GM12874 (cell line): Measurements from ENCODE around the gene RFC2.

Source experiments
- TF ChIP-seq, protein P1 (sequence below): IDR thresholded peaks from 2 replicates; pipeline ENCODE4 v1.5.1; 2011; ENCODE audit warnings: low read depth, mild to moderate bottlenecking, control low read depth, low read length, moderate library complexity; ENCODE audit not compliant: insufficient read depth

The RFC2 gene

DNA sequence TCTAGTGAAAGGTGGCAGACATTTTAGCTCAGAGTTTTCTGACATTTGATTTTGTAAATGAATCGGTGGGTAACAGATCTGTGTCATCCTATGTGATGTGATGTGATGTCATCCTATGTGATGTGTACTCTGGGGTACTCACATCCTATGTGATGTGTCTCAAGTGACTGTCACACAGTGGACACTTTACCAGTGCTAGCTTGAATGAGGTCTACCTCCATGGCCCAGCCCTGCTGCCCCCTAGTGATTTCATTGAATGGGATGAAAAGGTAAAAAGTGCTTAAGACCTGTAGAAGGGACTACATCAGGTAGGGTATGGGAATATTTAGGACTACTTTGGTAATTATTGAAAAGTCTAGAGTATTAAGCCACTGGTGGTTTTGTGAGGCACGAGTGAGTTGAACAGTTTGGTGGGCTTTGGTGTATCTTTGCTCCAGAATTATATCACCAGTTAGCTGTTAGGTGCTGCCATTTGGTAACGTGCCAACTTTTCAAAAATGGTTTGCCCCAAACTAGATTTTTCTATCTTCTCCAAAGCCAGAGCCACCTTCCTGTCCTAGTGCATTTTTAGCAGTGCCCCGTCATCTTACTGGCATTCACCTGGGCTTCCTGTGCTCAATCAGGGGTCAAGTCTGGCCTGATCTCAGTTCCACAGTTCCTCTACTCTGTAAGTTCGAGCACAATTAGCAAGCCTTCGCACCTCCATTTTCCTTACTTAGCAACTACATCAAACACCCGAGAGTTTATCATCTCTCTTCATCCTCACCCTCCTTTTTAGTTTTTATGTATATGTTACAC is 70.3 kb downstream of the RFC2 start:
- TF ChIP-seq, protein P1, sequence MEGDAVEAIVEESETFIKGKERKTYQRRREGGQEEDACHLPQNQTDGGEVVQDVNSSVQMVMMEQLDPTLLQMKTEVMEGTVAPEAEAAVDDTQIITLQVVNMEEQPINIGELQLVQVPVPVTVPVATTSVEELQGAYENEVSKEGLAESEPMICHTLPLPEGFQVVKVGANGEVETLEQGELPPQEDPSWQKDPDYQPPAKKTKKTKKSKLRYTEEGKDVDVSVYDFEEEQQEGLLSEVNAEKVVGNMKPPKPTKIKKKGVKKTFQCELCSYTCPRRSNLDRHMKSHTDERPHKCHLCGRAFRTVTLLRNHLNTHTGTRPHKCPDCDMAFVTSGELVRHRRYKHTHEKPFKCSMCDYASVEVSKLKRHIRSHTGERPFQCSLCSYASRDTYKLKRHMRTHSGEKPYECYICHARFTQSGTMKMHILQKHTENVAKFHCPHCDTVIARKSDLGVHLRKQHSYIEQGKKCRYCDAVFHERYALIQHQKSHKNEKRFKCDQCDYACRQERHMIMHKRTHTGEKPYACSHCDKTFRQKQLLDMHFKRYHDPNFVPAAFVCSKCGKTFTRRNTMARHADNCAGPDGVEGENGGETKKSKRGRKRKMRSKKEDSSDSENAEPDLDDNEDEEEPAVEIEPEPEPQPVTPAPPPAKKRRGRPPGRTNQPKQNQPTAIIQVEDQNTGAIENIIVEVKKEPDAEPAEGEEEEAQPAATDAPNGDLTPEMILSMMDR, result 0 out of 2 replicates have a peak, but pooled peaks have one; percentile 25

DNA sequence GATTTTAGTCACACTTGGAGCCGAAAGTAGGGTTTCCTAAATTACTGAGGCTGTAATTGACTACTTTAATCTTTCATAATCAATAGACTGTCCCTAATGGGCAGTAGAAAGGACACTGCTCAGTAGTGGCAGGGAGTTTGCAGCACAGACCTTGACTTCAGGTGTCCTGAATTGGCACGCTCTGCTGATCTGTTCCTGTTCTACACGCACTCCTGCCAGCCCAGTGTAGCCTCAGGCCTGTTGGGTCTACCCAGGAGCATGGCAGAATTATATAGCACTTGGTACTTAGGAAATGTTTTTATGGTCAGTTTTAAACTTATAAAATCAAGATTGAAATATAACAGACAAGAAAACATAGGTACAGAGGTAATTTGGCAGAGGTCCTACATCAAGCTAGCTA is 71.1 kb downstream of the RFC2 start:
- TF ChIP-seq, protein P1, result no peak

DNA sequence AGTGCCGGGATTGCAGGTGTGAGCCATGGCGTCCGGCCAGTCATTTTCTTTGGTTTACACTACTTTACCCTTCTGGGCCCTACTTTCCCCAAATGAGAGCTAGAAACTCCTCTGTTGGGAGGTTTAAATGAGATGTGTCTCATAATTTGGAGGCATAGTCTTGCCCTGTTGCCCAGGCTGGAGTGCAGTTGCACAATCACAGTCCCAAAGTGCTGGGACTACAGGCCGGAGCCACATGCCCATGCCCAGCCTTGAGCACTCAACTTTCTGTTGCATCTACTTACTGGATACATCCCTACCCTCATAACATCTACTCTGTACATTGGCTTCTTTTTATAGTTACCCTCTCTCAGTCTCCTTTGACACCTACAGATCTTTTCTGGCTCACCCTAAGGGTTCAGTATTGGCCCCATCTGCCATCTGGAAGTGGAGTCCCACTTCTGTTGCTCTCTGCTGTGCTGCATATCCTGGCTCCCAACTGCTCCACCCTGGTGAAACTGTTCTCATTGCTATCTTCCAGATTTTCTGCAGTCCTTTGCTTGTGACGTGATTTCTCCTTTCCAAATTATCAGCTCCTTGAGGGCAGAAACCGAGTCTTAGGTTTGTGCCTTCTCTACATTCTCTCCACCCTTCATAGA is 71.6 kb downstream of the RFC2 start:
- TF ChIP-seq, protein P1, result no peak

DNA sequence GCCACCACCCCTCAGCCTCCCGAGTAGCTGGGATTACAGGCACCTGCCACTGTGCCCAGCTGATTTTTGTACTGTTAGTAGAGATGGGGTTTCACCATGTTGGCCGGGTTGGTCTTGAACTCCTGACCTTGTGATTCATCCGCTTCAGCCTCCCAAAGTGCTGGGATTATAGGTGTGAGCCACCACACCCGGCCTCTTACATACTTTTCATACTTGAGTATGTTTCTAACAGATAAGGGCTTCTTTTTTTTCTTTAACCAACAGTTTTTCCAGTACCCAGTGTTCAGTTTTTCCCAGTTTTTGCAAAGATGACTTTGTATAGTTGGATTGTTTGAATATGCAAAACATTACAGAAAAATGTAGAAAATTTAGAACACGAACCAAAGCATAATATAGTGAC is 72.4 kb downstream of the RFC2 start:
- TF ChIP-seq, protein P1, result no peak
